DND-41 (cell line): Measurements from ENCODE around the gene FUCA1.
"Not testable (repeated sequence)": the region's sequence is repeated elsewhere in the genome, so short reads cannot be mapped to it uniquely, and the experiment has no call there.

Experiments
- ATAC-seq: fragments of 200-7000 bp; cut with Tn5 transposase; 3 replicates; pipeline ENCODE4 v1.9.1; 2021; ENCODE audit warnings: low read depth; ENCODE audit not compliant: insufficient read depth
- DNase-seq: peaks from one replicate; pipeline ENCODE4 v3.0.0-alpha.2; 2020
- H2AFZ ChIP-seq: 2 replicates; pipeline ENCODE4 v1.6.0; 2012; ENCODE audit warnings: low read depth, low read length
- H3K27ac ChIP-seq: 2 replicates; pipeline ENCODE4 v1.5.1; 2012; ENCODE audit warnings: low read length, inconsistent platforms
- H3K27me3 ChIP-seq: fragments of 200-600 bp; sonication (generic); 2 replicates; pipeline ENCODE4 v1.6.0; 2012; ENCODE audit warnings: low read length, mild to moderate bottlenecking, inconsistent platforms; ENCODE audit not compliant: insufficient read depth, poor library complexity
- H3K36me3 ChIP-seq: 2 replicates; pipeline ENCODE4 v1.5.1; 2012; ENCODE audit warnings: low read length, inconsistent platforms; ENCODE audit not compliant: insufficient read depth
- H3K4me1 ChIP-seq: 2 replicates; pipeline ENCODE4 v1.5.1; 2012; ENCODE audit warnings: mild to moderate bottlenecking, low read length; ENCODE audit not compliant: insufficient read depth
- H3K4me2 ChIP-seq: 2 replicates; pipeline ENCODE4 v1.6.0; 2012; ENCODE audit warnings: mild to moderate bottlenecking, moderate library complexity, low read length, inconsistent platforms; ENCODE audit not compliant: insufficient read depth
- H3K4me3 ChIP-seq, 2 experiments: fragments of 200-600 bp in 1 of 2; shearing (Covaris generic) in 1 of 2; 2 replicates each; pipeline ENCODE4 v1.5.1; 2012 to 2016; ENCODE audit warnings: inconsistent platforms in 2 of 2, low read length in 2 of 2, mild to moderate bottlenecking in 2 of 2, low read depth in 1 of 2, moderate library complexity in 1 of 2
- H3K79me2 ChIP-seq: 2 replicates; pipeline ENCODE4 v1.6.0; 2012; ENCODE audit warnings: low read length, inconsistent platforms; ENCODE audit not compliant: insufficient read depth
- H3K9ac ChIP-seq: 2 replicates; pipeline ENCODE4 v1.6.0; 2012; ENCODE audit warnings: low read depth, mild to moderate bottlenecking, inconsistent platforms, low read length, moderate library complexity
- H3K9me3 ChIP-seq: 2 replicates; pipeline ENCODE4 v1.5.1; 2012; ENCODE audit warnings: low read length, moderate library complexity, mild to moderate bottlenecking, inconsistent platforms; ENCODE audit not compliant: insufficient read depth, severe bottlenecking
- H4K20me1 ChIP-seq: 2 replicates; pipeline ENCODE4 v1.6.0; 2012; ENCODE audit warnings: low read length; ENCODE audit not compliant: insufficient read depth
- EZH2 ChIP-seq: IDR thresholded peaks from 3 replicates; pipeline ENCODE4 v1.6.1; 2012; ENCODE audit warnings: borderline replicate concordance, low read depth, mild to moderate bottlenecking, moderate library complexity, low read length, inconsistent platforms; ENCODE audit not compliant: severe bottlenecking
- TF ChIP-seq, protein P1 (sequence below): IDR thresholded peaks from 2 replicates; pipeline ENCODE4 v1.5.1; 2012; ENCODE audit warnings: borderline replicate concordance, low read length, moderate library complexity, mild to moderate bottlenecking; ENCODE audit not compliant: poor library complexity, severe bottlenecking; ENCODE audit errors: extremely low read depth

Gene FUCA1

GRCh38 chr1:23803674-23804073, 64.4 kb downstream of the FUCA1 start:
- Histone ChIP-seq H3K36me3 (peaks cover 19% of the 10 kb centered on the region), H3K4me2 (no peak overlapping the region)
- no peak for ATAC-seq

DNA sequence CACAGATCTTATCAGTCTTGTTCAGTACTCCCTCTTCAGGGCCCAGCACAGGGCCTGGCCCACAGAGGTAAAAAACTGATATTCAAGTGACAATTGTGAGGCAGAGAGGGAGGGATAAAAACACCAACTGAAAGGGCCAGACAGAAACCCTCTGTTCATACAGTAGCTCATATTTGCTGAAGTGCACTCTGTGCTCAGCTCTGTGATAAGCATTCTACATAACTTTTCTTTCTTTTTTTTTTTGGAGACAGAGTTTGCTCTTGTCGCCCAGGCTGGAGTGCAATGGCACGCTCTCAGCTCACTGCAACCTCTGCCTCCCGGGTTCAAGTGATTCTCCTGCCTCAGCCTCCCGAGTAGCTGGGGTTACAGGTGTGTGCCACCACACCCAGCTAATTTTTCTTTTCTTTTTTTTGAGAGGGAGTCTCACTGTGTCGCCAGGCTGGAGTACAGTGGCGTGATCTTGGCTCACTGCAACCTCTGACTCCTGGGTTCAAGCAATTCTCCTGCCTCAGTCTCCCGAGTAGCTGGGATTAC, 65.2 kb downstream of the FUCA1 start:
- DNase-seq, H3K27ac ChIP-seq, H3K4me2 ChIP-seq, H3K79me2 ChIP-seq, ATAC-seq, H4K20me1 ChIP-seq, H3K9ac ChIP-seq, H2AFZ ChIP-seq, H3K27me3 ChIP-seq, H3K4me3 ChIP-seq, H3K9me3 ChIP-seq: not testable (repeated sequence)
- peaks cover 21% of the 10 kb centered on the region for H3K36me3 ChIP-seq
- peaks cover 28% of the 10 kb centered on the region for H3K4me1 ChIP-seq

More at GRCh38 chr1:23803674-23804073, 64.4 kb downstream of the FUCA1 start:
- Histone ChIP-seq H3K4me3 (no peak overlapping the region), H4K20me1 (no peaks in the 10 kb centered on the region), H3K27me3 (no peaks in the 10 kb centered on the region), H3K79me2 (peaks cover 9% of the 10 kb centered on the region), H3K4me1 (peaks cover 25% of the 10 kb centered on the region), H3K27ac (no peak overlapping the region), H2AFZ (no peak overlapping the region), H3K9me3 (no peaks in the 10 kb centered on the region), H3K9ac (no peak overlapping the region)
- DNase-seq, result no peak
- no peak for TF ChIP-seq EZH2
- TF ChIP-seq, protein P1, sequence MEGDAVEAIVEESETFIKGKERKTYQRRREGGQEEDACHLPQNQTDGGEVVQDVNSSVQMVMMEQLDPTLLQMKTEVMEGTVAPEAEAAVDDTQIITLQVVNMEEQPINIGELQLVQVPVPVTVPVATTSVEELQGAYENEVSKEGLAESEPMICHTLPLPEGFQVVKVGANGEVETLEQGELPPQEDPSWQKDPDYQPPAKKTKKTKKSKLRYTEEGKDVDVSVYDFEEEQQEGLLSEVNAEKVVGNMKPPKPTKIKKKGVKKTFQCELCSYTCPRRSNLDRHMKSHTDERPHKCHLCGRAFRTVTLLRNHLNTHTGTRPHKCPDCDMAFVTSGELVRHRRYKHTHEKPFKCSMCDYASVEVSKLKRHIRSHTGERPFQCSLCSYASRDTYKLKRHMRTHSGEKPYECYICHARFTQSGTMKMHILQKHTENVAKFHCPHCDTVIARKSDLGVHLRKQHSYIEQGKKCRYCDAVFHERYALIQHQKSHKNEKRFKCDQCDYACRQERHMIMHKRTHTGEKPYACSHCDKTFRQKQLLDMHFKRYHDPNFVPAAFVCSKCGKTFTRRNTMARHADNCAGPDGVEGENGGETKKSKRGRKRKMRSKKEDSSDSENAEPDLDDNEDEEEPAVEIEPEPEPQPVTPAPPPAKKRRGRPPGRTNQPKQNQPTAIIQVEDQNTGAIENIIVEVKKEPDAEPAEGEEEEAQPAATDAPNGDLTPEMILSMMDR, result no peak

- H3K9me3 ChIP-seq, result no peaks in the 10 kb centered on the region
- TF ChIP-seq, protein P1, result no peak
- no peak for TF ChIP-seq EZH2
- no peaks in the 10 kb centered on the region for H4K20me1 ChIP-seq
- peaks cover 19% of the 10 kb centered on the region for H3K36me3 ChIP-seq
- peak overlapping the region; percentile 88; the same call in 1 of the 2 replicates for H3K9ac ChIP-seq
- H3K79me2 ChIP-seq, result peaks cover 9% of the 10 kb centered on the region
- H3K4me3 ChIP-seq, result peak overlapping the region in 1 of 2 experiments; percentile 93; a peak in 2 of 4 replicates
- H3K27me3 ChIP-seq, result no peaks in the 10 kb centered on the region
- no peak for ATAC-seq
- H3K4me1 ChIP-seq, result peaks cover 28% of the 10 kb centered on the region
- peak overlapping the region; percentile 89 for H3K4me2 ChIP-seq
- DNase-seq, result no peak
- no peak overlapping the region for H2AFZ ChIP-seq
- H3K27ac ChIP-seq, result no peak overlapping the region
Observed at GRCh38 chr1:23801876-23802275, 66.2 kb downstream of the FUCA1 start.

DNA sequence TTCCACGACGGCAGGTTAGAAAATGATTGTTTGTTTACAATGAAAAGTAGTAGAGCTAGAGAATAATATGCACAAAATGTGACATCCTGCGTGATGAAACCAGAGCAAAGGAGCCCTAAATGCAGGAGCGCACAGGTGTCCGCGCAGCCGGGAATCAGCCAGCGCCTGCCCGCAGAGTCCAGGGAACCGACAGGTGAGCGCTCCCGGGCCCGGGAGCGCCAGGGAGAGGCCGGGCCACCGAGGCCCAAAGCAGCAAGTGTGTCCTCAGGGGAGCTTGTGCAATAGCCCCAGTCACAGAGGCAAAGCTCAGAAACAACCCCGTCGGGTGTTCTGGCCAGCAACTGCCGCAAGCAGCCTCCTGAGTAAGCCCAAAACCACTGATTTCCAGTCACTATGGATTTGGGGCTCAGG, 66.7 kb downstream of the FUCA1 start:
- no peaks in the 10 kb centered on the region for H3K9me3 ChIP-seq
- H3K27me3 ChIP-seq, result no peaks in the 10 kb centered on the region
- H3K36me3 ChIP-seq, result peaks cover 23% of the 10 kb centered on the region
- ATAC-seq, result no peak
- peak overlapping the region; percentile 88 for H3K9ac ChIP-seq
- peaks cover 9% of the 10 kb centered on the region for H3K79me2 ChIP-seq
- H3K4me2 ChIP-seq, result peak overlapping the region; percentile 89
- H4K20me1 ChIP-seq, result no peaks in the 10 kb centered on the region
- H3K4me1 ChIP-seq, result peaks cover 28% of the 10 kb centered on the region
- no peak for DNase-seq
- H2AFZ ChIP-seq, result peak overlapping the region; percentile 93
- H3K27ac ChIP-seq, result peak overlapping the region; percentile 82
- H3K4me3 ChIP-seq, result peak overlapping the region; percentile 87 to 93
- TF ChIP-seq, protein P1, result no peak
- TF ChIP-seq EZH2, result no peak
